HG02970 (cell line): ENCODE measurements around the gene PXDN.

ENCODE experiments used
- ATAC-seq: cut with Tn5 transposase; IDR thresholded peaks from one replicate; pipeline ENCODE4 v1.9.1; 2021; ENCODE audit warnings: mild to moderate bottlenecking, moderate library complexity, moderate number of reproducible peaks; ENCODE audit not compliant: unreplicated experiment, low FRiP score

PXDN gene

DNA sequence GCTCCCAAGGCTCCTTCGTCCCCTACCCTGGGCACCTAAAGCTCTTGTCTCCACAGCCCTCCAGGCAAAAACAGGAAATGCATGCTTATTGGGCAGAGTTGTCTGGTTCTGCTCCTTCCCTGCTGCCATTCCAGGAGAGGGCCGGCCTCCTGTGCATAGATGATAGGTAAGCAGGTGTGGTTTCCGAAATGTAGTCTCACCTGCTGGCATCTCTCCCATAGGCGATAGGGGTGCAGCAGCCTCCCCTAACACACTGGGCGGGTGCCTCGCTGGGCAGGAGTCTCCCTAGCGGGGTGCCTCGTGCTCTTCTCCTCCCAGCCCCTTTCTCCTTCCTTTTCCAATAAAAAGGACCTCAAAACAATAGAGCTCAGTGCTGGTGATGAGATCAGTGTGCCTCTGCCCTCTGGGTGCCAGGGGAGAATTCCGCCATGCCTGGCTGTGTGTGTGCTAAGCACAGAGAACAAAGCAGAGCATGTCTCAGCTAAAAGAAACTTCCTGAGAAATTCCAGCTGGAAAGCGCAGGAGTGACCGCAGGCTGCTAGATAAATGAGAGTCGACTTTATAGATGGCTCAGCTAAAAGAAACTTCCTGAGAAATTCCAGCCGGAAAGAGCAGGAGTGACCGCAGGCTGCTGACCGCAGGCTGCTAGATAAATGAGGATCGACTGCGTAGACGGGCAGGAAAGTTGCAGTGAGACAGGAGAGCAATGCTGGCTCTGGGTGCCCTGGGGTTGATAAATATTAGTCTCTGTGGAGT lies 11.3 kb upstream of the PXDN start:
- no peak for ATAC-seq

- ATAC-seq: no peak
Observed at GRCh38 chr2:1754461-1755170, 10.3 kb upstream of the PXDN start.

DNA sequence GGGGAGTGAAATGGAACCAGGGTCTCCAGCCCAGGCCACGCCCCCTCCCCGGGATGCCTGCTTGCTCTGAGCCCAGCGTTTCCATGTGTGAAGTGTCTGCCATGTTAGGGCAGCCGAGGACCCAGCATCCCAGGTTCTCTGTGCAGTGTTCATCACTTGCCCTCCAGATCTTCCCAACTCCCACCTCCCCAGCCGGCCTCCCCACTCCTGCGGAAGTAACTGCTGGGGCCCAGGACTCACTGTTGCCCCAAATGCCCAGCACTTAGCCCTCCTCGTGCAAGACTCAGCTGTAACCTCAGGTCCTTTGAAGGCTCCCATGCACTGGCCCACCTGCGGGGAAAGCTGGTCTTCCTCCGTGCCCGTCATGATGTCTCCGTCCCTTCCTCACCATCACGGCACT lies 9.7 kb upstream of the PXDN start:
- no peak for ATAC-seq

DNA sequence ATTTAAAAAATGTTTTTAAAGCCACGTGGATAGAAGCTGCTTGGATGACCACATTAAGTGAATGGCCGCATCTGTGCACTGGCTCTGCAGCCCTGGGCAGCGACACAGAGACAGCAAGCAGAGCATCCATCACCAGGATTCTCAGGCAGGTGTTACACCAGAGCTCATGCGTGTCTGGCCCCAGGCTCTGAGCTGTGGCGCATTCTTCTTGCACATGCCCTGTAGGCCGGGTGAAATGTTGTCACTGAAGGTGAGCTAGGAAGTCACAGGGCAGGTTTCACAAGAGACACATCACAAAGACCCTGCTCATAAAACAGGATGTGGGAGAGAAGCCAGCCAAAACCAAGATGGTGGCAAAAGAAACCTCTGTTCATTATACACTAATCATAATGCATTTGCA lies 8.4 kb upstream of the PXDN start:
- ATAC-seq: no peak

DNA sequence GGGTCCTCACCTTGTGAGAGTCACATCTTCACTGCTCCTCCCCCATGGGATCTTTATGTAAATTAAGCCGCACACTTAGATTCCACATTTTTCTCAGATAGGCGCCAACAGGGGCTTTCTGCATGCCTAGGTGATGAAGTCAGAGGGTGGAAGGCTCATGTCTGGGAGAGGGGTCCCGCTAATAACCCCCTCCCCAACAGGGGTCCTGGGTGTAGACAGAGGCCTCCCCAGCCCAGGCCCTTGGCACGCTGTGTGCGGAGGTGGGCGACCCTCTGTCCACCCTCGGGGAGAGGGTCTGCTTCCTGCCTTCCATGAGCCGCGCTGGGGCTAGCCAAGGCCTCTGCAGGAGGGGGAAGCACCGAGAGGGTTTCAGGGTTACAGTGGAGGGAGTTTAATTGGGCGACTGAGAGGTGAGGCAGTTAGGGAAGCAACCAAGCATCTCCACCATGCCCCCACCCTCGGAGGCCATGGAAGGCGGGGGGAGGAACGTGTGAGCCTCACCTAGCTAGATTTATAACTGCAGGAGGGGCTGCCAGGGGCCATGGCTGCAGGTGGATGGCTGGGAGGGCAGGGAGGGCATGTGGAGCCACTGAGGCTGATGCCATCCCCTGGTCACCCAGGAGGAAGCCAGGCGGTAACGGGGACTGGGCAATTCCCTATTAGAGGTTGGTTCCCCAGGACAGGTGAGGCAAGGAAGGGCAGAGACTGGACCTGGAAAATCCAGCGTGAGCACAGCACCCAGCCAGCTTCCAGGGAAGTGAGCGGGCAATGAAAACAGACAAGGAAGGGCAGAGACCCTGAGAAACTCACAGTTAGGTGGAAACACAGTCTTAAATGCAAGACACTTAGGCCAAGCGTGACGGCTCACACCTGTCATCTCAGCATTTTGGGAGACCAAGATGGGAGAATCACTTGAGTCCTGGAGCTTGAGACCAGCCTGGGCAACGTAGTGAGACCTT lies 7.7 kb upstream of the PXDN start:
- no peak for ATAC-seq

DNA sequence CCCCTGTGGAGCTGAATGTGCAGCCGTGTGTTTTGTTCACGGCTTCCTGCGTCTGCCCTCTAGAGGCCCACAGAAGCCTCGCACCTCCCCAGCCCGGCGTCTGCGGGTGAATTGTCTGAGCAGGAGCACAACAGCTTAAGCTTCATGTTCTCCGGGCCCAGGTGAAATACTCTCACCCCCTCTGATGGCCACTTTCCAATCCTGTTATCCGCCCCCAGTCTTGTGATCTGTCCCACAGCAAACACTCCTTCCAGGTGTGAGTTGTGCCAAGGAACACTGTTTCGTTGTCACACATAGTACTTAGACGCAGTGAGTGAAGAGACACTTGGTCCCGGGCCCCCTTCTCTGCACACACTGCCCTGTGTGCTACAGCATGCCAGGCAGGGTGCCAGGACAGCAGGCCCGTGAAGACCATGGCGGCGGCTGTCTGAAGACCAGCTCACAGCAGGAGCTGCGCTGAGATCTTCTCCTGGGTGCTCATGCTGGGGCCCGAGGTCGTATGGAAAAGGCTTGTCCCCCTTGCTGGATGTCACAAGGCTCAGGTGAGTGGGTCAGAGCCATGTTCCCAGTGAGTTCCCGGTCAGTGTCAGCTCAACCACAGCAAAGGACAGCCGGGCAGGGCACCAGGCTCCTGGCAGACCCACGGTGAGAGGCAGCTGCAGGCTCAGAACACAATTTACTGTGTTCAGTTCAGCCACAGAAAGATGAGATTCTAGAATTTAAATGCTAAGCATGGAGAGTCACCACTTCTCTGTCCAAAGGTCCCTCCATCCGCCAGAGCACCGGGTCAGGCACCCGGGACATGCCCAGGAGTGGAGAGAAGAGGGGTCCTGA lies 6.8 kb upstream of the PXDN start:
- ATAC-seq: no peak

DNA sequence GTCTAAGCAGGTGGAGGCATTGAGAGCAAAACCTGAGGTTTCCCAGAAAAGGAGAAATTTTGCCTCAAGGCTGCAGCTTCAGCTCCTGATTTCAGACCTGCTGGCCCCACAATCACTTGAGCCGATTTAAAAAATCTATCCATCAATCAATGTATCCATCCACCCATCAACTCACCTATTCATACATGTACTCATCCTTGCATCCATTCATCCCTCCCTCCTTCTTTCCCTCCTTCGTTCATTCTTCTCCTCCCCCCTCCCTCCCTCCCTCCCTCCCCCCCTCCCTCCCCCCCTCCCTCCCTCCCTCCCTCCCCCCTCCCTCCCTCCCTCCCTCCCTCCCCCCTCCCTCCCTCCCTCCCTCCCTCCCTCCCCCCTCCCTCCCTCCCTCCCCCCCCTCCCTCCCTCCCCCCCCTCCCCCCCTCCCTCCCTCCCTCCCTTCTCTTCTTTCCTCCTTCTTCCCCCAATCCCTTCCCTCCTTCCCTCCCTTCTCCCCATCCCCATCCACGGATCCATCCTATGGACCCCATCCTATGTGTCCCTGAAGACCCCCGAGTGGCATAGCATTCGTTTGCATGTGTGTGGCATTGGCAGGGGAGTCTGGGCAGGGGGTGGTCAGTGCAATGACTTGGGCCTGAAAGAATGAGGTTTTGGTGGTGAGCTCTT lies 6.1 kb upstream of the PXDN start:
- ATAC-seq: no peak

DNA sequence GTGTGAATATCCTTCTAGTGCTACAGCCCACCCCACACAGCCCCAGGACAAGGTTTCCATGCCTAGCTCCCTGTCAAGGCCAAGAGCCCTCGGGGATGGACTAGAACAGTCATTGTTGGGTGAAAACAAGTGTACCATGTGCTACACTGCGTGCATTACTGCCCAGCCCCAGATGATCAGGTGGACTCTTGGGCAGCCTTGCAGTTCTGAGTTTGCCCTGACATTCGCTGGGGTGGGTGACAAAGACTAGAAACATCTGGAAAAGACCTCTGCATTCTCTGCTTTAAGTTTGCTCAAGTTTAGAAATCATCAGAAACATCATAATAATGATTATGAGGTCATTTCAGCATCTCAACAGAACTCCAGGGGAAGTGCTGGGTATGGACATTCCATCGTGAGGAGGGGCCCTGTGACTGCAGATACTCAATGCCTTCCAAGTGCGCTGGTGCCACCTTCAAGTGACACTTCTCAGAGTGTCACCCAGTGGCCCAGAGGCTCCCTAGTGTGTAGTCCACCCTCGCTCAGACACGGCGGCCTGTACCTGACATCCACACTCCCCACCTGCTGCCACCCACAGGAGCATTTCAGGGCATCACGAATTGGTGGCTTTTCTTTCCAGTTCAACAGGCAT lies 5.3 kb upstream of the PXDN start:
- no peak for ATAC-seq

DNA sequence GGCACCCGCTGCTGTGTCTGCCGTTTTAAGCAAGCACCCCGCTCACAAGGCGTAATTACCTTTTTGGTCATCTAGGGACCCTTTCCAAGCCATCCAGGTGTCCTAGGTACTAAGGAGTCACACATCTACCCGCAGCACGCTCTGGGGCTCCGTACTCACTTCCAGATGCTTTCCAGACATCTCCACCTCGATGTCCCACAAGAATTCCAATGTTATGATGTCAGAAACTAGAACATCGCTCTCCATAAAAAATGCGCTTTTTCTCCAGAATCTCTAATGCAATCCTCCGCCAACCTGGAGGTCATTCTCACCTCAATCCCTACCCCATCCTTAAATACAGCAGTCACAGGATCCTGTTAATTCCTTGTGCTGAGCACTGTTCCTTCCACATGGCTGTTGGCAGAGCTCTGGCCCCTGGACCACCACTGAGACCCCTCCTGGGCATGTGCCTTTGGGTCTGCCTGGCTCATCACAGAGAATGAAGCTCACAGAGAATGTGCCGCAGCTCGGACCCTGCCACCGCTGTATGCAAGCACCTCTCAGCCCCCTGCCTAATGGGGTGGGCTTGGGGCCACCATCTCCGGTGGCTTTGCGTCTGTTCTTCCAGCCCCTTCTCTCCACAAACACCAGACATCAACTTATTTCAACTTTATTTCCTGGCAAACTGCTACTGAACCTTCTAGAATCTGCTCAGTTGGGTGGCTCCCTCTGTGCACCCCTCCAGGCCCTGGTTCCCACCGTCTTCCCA lies 4.6 kb upstream of the PXDN start:
- ATAC-seq: no peak

GRCh38 chr2:1748176-1748740 lies 3.9 kb upstream of the PXDN start:
- ATAC-seq: no peak

DNA sequence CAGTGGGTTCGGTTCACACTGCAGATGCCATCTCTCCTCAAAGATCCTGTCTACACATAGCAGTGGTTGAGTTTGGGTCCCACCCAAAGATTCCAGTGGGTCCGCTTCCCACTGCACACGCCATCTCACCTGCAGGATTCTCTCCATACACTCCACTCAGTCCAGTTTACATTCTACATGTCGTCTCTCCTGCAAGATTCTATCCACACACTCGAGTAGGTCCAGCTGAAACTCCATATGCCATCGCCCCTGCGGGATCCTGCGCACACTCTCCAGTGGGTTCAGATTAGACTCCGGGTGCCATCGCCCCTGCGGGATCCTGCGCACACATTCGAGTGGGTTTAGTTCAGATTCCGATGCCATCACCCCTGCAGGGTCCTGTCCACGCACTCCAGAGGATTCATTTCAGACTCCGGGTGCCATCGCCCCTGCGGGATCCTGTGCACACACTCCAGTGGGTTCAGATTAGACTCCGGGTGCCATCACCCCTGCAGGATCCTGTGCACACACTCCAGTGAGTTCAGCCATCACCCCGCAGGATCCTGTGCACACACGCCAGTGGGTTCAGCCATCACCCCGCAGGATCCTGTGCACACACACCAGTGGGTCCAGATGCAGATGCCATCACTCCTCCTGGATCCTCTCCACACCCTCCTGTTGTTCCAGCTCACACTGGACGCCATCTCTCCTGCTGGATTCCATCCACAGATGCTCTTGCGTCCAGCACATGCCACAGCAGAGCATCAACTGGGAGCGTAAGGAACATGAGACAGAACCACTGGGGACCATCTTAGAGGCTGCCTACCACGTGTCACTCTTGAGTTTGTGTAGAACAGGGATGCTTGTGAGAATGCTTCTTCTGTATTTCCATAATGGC lies 3.0 kb upstream of the PXDN start:
- ATAC-seq: no peak

GRCh38 chr2:1746174-1747064 lies 2.1 kb upstream of the PXDN start:
- no peak for ATAC-seq

GRCh38 chr2:1745171-1746023 lies 1.1 kb upstream of the PXDN start:
- ATAC-seq: no peak

DNA sequence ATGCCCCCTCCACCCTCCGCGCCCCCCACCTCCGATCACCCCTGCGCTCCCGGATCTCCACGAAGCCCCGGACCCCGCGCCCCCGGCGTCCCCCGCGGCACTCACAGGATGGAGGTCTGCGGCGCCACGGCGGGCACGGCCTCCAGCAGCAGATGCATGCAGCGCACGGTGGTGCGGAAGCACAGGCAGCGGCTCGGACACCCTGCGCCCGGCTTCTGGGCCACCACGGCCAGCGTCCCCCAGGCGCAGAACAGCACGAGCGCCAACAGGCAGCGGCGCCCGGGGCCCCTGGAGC lies 217 bp downstream of the PXDN start:
- ATAC-seq: no peak

DNA sequence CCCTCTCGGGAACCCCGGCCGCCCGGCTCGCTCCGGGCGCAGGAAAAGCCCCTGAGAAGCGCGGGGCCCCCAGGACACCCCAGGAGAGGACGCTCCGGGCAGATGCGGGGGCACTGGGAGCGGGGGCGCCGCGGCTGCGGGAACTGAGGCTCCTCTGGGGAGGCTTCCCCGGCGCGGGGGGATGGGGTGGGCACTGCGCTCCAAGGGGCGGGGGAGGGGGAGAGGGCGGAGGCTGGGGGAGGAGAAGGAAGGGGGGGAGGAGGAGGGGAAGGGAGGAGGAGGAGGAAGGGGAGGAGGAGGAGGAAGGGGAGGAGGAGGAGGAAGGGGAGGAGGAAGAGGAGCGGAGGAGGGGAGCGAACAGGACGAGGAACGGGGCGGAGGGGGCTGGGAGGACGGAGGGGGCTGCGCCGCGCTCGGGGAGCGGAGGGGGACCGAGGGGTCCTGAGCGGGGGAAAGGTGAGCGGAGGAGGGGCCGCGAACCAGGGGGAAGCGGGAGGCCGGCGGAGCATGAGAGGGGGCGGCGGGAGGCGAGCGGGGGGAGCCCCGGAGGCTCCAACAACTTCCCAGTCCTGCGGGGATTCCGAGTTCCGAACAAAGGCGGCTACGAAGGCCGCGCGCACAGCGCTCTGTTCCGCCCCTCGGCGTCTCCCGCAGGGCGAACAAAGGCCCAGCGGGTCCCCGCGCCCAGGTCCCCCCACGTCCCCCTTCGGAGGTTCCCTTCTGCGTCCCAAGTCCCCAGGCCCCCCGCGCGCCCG lies 742 bp downstream of the PXDN start:
- no peak for ATAC-seq
